NCI-H2196 (cell line): ENCODE results near the gene NEK8.
A peak's percentile ranks its signal among the peaks of the same experiment; 100 is the strongest.
"Not testable (repeated sequence)": the region's sequence is repeated elsewhere in the genome, so short reads cannot be mapped to it uniquely, and the experiment has no call there.

ENCODE experiments used
- DNase-seq: peaks from one replicate; lab custom pipeline; 2025; ENCODE audit not compliant: unreplicated experiment; lab: John Stamatoyannopoulos, UW

Gene NEK8

GRCh38 chr17:28710861-28711722 lies 17.5 kb upstream of the NEK8 start:
- DNase-seq: peak; percentile 74

- DNase-seq: no peak
Measured at GRCh38 chr17:28711723-28712031, 16.9 kb upstream of the NEK8 start, which contains the start of gene PROCA1. TSS of gene PROCA1 (minus strand) at chr17:28711888. CDS start at chr17:28711660, 228 bp downstream.

GRCh38 chr17:28712032-28712704 lies 16.4 kb upstream of the NEK8 start:
- DNase-seq: no peak

- DNase-seq: no peak
Measured at GRCh38 chr17:28712705-28713415, 15.7 kb upstream of the NEK8 start.

GRCh38 chr17:28714281-28714680 lies 14.3 kb upstream of the NEK8 start:
- no peak for DNase-seq

GRCh38 chr17:28715217-28715616 lies 13.4 kb upstream of the NEK8 start:
- no peak for DNase-seq

GRCh38 chr17:28716740-28717577 lies 11.6 kb upstream of the NEK8 start:
- DNase-seq: no peak

GRCh38 chr17:28717578-28718332 lies 10.8 kb upstream of the NEK8 start, which contains the start of gene RAB34:
TSS of gene RAB34 (minus strand) at chr17:28717868. CDS start at chr17:28717266, 602 bp downstream.
- DNase-seq: no peak

- no peak for DNase-seq
Measured at GRCh38 chr17:28718333-28719020, 10.1 kb upstream of the NEK8 start.

- DNase-seq: no peak
Measured at GRCh38 chr17:28719021-28719433, 9.6 kb upstream of the NEK8 start.

GRCh38 chr17:28720247-28720996 lies 8.2 kb upstream of the NEK8 start:
- no peak for DNase-seq

GRCh38 chr17:28720997-28721329 lies 7.6 kb upstream of the NEK8 start:
- not testable (repeated sequence) for DNase-seq

- DNase-seq: no peak
Measured at GRCh38 chr17:28722417-28723158, 6.0 kb upstream of the NEK8 start.

- DNase-seq: no peak
Measured at GRCh38 chr17:28723159-28723835, 5.3 kb upstream of the NEK8 start.

- DNase-seq: not testable (repeated sequence)
Measured at GRCh38 chr17:28723836-28724499, 4.6 kb upstream of the NEK8 start.

- no peak for DNase-seq
Measured at GRCh38 chr17:28724500-28725165, 4.0 kb upstream of the NEK8 start.
